GM19025 (cell line): ENCODE results near the gene BBS9.

Experiments used
- ATAC-seq: cut with Tn5 transposase; IDR thresholded peaks from one replicate; pipeline ENCODE4 v1.9.1; 2021; ENCODE audit warnings: mild to moderate bottlenecking, low read depth, moderate library complexity; ENCODE audit not compliant: unreplicated experiment

Gene BBS9

DNA sequence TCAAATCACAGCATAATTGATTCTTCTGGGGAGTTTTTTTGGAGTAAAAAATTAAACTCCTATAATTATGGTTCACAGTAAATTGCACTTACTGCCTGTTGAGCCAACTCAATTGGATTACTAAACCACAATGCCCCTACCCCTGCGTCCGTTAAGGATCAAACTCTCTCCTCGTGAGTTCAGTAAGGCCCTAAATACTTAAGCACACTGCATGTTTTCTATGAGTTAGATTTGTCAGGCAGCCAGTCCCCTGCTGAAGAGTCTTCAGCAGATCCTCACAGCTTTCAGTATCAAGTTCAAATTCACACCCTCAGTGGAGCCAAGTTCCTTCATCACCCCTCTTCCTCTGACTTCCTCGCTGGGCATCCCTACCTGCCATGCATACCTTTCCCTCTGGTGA, 501.0 kb downstream of the BBS9 start:
- ATAC-seq: no peak

DNA sequence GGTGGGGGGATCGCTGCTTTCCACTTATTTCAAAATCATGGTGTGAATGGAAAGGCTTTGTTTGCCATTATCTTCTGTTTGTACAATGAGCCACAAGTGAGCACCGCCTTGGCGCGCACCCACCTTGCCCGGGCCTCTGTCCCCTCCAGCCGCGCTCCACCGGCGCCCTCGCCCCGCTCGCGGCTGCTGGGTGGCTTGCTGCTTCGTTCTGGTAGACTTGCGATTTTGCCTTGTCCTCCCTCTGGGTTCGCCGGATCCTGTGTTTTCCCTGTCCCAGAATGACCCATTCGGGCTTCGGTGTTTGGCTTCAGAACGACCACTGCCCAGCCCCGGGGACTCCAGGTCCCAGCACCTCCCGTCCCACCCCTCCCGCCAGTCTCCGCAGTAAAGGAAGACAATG, 503.0 kb downstream of the BBS9 start:
- no peak for ATAC-seq

DNA sequence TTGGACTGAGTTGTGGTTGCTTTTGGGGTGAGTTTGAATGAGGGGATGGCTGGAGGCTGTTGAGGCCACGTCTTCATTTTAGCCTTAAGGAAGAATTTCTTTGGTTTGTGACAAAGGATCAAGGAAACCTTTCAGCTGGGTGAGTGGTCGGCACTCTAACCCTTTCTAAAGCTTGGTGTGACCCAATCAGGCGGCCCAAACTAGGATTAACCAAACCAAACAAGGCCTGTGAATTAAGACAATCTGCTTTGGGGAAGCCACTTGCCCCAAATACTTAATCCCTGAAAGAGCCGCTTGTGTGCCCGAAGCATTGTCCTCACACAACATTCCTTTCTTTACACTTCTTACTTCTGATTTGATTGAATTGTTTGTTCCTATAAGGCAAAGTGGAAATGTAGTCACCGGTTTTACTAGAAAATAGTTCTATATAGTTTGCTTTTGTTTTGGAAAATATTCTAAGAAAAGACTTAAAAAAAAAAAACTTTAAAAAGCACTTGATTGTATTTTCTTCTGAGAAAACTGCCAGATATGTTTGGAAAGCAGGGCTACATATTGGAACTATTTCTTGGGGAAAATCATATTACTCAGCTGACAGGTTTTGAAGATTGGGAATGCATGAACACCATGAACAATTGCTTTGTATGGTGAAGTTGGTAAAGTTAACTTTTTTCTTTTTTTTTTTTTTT, 503.6 kb downstream of the BBS9 start:
- no peak for ATAC-seq

DNA sequence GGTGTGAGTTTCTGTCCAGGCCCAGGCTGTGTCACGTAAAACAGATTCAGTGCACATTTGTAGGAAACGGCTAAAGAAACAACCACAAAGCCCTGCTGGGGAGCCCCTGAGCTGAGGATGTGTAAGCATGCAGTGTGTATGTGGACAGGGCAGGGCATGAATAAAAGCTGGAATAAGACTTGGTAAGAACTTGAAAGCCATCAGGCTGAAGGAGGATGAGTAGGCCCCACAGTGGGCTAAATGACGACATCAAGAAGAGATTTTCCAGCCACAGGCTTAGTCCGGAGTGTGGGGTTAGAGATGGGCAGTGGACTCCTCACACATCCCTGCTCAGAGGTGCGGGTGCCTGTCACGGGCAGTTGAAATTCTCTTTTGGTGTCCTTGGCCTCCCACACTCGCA, 505.2 kb downstream of the BBS9 start:
- no peak for ATAC-seq

DNA sequence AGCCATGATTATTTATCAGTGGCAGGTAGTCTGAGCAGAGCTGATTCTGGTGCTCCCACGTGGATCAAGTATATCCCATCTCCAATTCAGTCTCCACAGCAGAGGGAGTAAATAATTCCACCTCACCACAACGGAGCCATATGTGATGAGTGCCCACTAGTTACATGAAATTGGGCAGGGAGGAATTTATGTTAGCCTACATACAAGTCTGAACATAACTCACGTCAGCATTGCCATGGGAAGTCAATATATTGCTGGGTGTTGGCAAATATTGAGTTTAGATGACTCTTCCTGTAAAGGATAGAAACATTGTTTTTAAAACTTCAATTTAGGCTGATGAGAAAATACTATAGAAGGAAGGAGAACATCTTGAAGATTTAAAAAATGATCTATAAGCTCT, 507.0 kb downstream of the BBS9 start:
- no peak for ATAC-seq

DNA sequence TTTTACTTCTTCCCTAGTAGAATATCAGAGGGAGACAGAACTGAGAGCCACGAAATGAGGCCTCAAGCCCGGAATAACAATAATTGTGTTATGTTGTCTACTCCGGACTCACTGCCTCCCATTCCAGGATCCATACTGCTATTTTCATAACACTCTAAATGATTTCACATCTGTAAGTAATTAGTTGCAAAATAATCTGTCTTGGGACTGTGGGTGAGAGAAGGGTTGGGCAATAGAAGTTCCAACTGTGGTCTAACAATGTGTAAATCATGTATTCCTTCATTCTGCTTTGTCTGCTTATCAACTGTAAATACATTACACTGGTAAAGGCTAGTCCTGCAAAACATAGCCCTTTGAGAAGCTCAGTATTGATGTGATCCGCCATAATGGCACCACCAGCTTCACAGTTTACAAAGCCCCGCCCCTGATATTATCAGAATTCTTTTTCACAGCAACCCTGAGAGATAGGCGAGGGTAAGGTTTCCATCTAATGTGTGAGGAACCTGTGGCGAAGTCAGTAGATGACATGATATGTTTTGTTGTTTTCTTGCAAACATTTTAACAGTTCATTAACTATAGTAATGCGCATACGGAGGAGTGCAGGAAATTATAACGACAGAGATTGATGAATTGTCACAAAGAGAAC, 510.3 kb downstream of the BBS9 start:
- no peak for ATAC-seq

DNA sequence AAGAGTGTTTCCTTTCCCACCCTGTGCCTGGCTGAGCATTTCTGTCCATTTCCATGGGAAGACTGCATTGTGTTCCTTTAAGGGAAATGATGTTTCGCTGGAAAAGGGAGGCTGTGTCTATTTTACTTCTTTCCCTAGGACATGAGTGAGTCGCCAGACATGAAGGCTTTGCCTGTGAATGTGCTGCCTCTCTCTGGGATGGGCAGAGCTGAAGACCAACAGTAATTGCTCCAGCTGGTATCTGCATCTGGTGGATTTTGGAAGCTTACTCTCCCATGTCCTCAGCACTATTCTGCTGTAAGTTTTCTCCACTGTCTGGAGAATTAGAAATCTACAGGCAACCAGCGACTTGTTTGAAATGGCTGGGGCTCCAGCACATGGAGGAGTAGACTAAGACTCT, 511.4 kb downstream of the BBS9 start:
- ATAC-seq: no peak

DNA sequence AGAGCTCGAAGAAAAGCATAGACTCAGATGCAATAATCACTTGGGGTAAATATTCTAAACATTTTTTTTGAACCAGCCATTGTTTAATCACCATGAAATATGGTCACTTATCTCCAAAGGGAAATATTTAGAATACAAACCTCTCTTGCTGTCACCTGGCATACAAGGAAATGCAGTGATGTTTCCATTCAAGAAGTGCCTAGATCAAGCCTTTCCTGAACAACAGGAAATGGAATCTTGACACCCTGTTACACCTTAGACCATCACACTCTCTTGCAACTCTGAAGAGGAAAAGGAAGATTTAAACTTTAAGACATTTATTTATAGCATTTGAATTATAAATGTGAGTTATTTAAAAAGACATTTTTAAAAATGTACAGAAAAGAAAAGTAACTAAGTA, 512.9 kb downstream of the BBS9 start:
- ATAC-seq: no peak

DNA sequence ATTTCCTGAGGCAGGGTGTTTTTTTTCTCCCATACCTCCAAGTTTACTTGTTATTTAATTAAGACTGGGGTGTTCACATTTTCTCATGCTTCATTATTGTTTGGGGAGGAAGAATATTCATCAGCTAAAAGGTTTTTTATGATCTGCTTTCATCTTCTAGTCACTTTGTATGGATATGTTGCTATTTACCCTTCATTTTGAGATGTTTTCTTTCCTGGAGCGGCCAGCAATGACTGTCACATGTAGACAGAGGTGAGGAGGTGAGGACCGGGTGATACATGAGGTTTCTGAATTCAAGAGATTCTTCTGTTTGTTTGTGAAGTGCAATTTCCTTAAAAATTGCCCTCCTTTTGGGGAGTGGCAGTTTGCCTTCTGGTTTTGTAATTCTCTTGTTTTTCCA, 514.2 kb downstream of the BBS9 start:
- no peak for ATAC-seq

DNA sequence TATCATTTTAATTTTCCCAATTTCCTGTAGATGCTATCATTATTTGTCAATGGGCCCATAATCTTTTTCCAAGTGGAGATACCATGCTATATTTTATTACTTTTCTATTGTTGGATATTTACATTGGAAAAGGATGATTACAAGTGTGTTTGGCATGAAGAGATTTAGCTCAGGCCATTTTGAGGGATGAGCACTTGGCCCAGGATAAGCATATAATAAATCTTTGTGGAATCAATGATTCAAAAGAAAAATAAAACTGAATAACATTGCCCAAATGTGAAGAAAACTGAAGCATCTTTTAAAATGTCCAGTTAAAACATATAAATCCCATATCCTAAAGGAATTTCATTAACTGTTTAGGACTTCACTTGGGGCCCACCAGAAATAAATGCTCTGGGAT, 515.1 kb downstream of the BBS9 start:
- ATAC-seq: no peak

DNA sequence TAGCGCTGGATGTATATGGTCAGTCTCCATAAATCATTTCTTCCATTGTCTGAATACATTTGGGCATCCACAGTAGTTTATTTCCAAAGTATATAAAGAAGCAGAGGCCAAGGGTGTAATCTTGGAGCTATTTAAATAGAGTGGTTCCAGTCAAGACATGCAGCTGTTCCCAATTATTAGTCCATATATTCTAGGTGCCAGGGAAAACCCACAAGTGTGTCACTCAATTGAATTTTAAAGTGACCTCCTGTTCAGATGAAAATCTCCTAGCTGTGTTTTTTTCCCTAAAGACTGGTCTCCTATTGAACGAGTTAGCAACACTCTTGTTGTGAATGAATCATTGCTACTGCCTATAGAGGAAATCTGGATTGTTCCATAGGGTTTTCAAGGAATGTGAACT, 515.7 kb downstream of the BBS9 start:
- no peak for ATAC-seq

DNA sequence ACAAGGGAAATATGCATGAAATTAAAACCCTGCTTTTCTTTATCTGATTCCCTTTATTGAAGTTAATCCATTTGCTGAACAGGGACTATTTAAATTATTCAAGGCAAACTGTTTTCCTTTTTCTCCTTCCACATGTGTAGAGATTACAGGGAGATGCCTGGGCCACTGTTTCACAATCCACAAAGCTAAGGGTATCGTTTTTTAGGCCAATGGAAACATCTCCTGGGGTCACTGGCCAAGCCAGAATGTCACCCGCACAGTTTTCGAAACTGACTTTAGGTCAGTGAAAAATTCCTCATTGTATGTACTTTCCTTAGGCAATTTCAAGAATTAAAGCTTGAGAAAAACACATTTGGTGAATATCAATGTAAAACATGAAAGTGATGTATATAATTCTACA, 516.8 kb downstream of the BBS9 start:
- ATAC-seq: no peak

DNA sequence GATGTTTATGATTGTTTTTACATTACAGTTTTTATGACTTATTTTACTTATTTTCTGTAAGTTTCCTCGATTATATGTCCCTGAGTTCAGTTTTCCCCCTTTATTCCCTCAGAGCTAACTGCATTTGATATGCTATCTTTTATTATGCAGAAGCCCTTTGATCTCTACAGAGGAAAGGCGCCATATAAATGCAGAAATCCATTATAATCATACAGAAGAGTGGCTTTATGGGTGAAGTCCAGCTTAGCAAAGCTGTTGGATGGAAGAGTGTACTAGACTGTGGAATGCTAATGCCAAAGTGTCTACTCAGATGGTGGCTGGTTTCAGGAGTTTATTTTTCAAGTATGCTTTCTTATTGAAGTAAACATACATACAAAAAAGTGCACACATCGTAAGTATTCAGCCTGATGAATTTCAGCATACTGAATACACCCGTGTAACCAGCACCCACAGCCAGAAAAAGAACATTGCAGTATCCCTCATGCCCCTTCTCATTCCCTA, 517.6 kb downstream of the BBS9 start:
- no peak for ATAC-seq

DNA sequence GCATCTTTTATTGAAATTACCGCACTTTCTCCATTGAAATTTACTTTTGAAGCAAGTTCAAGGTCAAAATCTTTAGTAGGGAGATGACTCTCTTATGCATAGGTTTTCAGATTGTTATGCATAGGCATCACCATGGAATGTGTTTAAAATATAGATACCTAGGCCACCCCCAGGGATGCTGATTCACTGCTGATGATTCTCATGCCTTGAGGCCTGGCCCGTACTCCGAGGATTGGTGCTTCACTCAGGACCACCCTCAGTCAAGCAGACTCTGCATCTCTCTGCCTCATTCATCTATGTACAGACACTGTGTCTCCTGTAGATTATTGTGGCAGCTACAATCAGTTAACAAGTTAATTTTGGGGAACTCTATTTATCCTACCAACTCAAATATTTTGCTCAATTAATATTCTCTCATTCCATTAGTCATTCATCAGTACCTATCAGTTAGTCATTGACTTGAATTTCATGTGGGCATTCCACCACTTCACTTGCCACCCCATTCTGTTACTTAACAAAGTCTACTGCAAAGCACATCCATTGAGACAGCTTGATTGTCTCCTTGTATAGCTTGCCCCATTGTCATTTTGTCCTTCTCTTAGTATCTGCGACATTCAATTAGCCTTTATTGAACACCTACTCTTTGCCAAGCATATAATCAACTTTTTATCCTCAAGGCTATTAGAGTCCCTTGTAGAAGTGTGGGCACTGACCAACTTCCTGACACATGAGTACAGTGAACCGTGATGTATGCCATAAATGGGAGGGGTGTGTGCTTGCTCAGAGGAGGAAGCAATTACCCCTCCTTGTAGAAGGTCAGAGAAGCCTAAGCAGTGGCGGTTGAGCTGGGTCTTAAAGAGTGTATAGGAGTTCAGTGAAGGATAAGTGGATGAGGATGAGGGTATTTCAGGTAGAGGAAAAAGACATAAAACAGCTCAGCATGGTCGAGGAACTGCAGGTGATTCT, 520.4 kb downstream of the BBS9 start:
- no peak for ATAC-seq

DNA sequence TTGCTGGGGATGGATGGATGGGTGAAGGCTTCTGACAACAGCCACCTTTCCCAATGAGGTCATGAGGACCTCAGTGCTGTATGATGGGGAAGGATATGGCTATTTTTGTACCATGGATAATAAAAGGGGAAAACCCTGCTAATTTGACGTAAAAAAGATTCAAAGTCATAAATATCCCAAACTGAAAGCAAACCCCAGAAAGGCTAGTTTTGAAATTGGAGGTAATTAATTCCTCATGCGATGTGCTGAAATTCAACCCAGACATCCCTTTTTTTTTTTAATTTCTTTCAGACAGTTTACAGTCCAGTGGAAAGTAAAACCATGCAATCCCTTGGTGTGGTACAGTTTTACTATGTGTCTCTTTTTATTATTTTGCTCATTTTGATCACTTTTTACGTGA, 521.5 kb downstream of the BBS9 start:
- no peak for ATAC-seq

DNA sequence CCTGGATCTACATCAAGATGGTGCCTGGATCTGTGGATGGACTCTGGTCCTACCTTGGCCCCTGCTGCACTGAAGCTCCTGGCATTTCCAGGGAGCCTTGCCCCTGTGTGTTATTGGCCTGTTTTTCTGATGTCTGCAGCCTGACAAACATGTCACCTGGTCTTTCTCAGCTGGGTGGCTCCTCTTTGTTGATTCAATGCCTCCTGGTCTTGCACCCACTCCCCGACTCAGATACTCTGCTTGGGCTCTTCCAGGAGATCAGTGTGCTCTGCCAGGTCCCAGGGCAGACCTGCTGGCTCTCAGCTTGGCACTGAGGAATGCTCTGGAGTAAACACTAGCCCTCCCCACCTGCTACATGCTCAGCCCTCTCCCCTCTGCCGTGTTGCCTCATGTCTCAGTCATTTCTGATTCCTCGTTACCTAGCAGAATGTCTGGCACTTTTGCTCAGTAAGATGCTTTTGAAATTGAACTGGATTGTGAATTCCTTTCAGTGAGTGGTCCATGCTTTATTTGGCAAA, 522.7 kb downstream of the BBS9 start:
- ATAC-seq: no peak

DNA sequence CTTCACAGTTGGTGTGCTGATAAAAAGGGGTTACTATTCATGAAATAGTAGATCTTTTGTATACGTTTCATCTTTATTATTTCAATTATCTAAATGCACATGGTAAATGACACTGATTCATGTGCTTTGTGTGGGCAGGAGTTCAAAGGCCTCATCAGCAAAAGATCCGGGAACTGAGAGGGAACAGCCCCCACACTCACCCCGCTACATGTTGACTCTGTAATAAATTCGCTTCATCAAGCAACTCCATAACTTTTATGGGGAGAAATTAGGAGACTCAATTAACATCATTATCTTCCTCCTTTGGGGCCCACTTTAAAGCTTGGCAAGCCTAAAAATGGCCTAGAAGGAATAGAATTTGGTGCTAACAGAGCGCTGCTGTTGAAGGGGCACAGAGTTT, 525.3 kb downstream of the BBS9 start:
- no peak for ATAC-seq
